K562 (cell line): ENCODE results near the gene PCDH1. TPM values are rescaled to one million over a fixed set of nuclear protein-coding genes. Genes with fewer than 3 reads are reported as not detected.
A peak's percentile ranks its signal among the peaks of the same experiment; 100 is the strongest.

ENCODE experiments used
- CBX1 ChIP-seq: sonication (generic); IDR thresholded peaks from 2 replicates; pipeline ENCODE4 v1.6.1; 2016; ENCODE audit warnings: antibody characterized with exemption, low read depth, mild to moderate bottlenecking
- ESRRA ChIP-seq: fragments of 450-650 bp; IDR thresholded peaks from 2 replicates; pipeline ENCODE4 v1.6.1; 2014; ENCODE audit warnings: low read depth, mild to moderate bottlenecking, moderate library complexity, borderline replicate concordance
- ETV6 ChIP-seq, 3 experiments: fragments of 150-350 bp in 1 of 3; sonication (generic) in 1 of 3; formaldehyde crosslinking in 1 of 3; IDR thresholded peaks; 2 replicates each; pipeline versions ENCODE4 v1.6.1 to v1.8.0; 2014 to 2022; ENCODE audit warnings: borderline replicate concordance in 2 of 3, low read depth in 2 of 3, antibody characterized with exemption in 1 of 3, low read length in 1 of 3, mild to moderate bottlenecking in 1 of 3, missing genetic modification reagents in 1 of 3
- EWSR1 ChIP-seq: fragments of 450-650 bp; IDR thresholded peaks from 2 replicates; pipeline ENCODE4 v1.6.1; 2018; ENCODE audit warnings: borderline replicate concordance, mild to moderate bottlenecking, low read depth, moderate library complexity; ENCODE audit not compliant: partially characterized antibody
- HOXB6 ChIP-seq: fragments of 250-450 bp; sonication (Bioruptor Pico); IDR thresholded peaks from 2 replicates; pipeline ENCODE4 v1.5.1; 2022; ENCODE audit warnings: mild to moderate bottlenecking, borderline replicate concordance
- NONO ChIP-seq, 2 experiments: fragments of 200-400 bp in 1 of 2; fragments of 450-650 bp in 1 of 2; formaldehyde crosslinking in 1 of 2; IDR thresholded peaks; 2 replicates each; pipeline ENCODE4 v1.6.1; 2017; ENCODE audit warnings: low read depth in 2 of 2, mild to moderate bottlenecking in 2 of 2, moderate library complexity in 2 of 2, low read length in 1 of 2
- POLR2G ChIP-seq: fragments of 200-400 bp; formaldehyde crosslinking; IDR thresholded peaks from 2 replicates; pipeline ENCODE4 v1.6.1; 2017; ENCODE audit warnings: low read depth, mild to moderate bottlenecking, antibody characterized with exemption, low read length, moderate library complexity
- PRMT5 ChIP-seq: sonication (generic); formaldehyde crosslinking; IDR thresholded peaks from 2 replicates; pipeline ENCODE4 v1.5.0; 2020; ENCODE audit warnings: missing genetic modification reagents
- RFX1 ChIP-seq: fragments of 450-650 bp; IDR thresholded peaks from 2 replicates; pipeline ENCODE4 v1.6.1; 2016; ENCODE audit warnings: mild to moderate bottlenecking, moderate library complexity
- SAP30 ChIP-seq: fragments of 200-600 bp; sonication (generic); IDR thresholded peaks from 2 replicates; pipeline ENCODE4 v1.6.1; 2012; ENCODE audit warnings: borderline replicate concordance, low read depth, mild to moderate bottlenecking, moderate library complexity, low read length, control low read depth, inconsistent platforms; ENCODE audit not compliant: insufficient read depth, poor library complexity, severe bottlenecking
- SMARCA4 ChIP-seq: fragments of 450-650 bp; IDR thresholded peaks from 2 replicates; pipeline ENCODE4 v1.6.1; 2016
- XRCC3 ChIP-seq: fragments of 450-650 bp; IDR thresholded peaks from 2 replicates; pipeline ENCODE4 v1.6.1; 2017; ENCODE audit warnings: mild to moderate bottlenecking, moderate library complexity
- ZNF511 ChIP-seq: sonication (generic); formaldehyde crosslinking; IDR thresholded peaks from 2 replicates; pipeline ENCODE4 v1.8.0; 2022; ENCODE audit warnings: mild to moderate bottlenecking, missing genetic modification reagents
- ZNF707 ChIP-seq: fragments of 250-450 bp; sonication (Bioruptor Pico); conservative IDR thresholded peaks from 2 replicates; pipeline ENCODE4 v1.8.0; 2022; ENCODE audit warnings: inconsistent platforms, mild to moderate bottlenecking, moderate library complexity
- ZNF830 ChIP-seq: fragments of 250-450 bp; sonication (Bioruptor Pico); IDR thresholded peaks from 2 replicates; pipeline ENCODE4 v1.5.0; 2021; ENCODE audit warnings: mild to moderate bottlenecking
- ZSCAN32 ChIP-seq: fragments of 450-650 bp; formaldehyde crosslinking; IDR thresholded peaks from 2 replicates; pipeline ENCODE4 v1.4.0; 2020; ENCODE audit warnings: mild to moderate bottlenecking, moderate library complexity
- polyA plus RNA-seq, 8 experiments: library from polyadenylated mRNA; depleted of rRNA in 4 of 8; stranded (reverse) in 5 of 8; unstranded in 3 of 8; fragments of >200 nt; fragmentation: Nextera tagmentation in 2 of 8; fragmentation: Illumina TruSeq in 1 of 8; extraction: Ambion mirVana in 2 of 8; extraction: Trizol in 1 of 8; gene quantifications; 2 replicates each; pipeline versions ENCODE4 v1.2.1 to v1.2.3, GENCODE V29; 2011 to 2014; ENCODE audit warnings: inconsistent platforms in 1 of 8, missing spikeins in 1 of 8
- total RNA-seq, 7 experiments: library from RNA; depleted of rRNA in 6 of 7; stranded (reverse); fragments of >200 nt in 6 of 7; fragmentation: Illumina TruSeq in 2 of 7; extraction: Trizol in 2 of 7; gene quantifications; 2 replicates each; pipeline versions ENCODE4 v1.2.1 to v1.2.3, GENCODE V29; 2011 to 2021; ENCODE audit warnings: low replicate concordance in 1 of 7
- TF ChIP-seq, protein P1 (sequence below): sonication (generic); formaldehyde crosslinking; IDR thresholded peaks from 2 replicates; pipeline ENCODE4 v1.8.1; 2023; ENCODE audit warnings: missing genetic modification reagents, mild to moderate bottlenecking, borderline replicate concordance
- TF ChIP-seq, protein P2 (sequence below): sonication (generic); IDR thresholded peaks from 2 replicates; pipeline ENCODE4 v1.6.1; 2016

PCDH1 gene
- total and polyA plus RNA-seq, 9 of the 15 experiments (the other 6 are each of a cell fraction or from before 2014, with no cell fraction given): 0.11 to 3.6 (median 1.9) TPM; not detected in 1

GRCh38 chr5:141923448-141924313 is 45.5 kb upstream of the PCDH1 start, which contains the start of gene DELE1 (continued):
- TF ChIP-seq POLR2G (peak; percentile 99), NONO (IDR thresholded peaks at IDR 0.05; ENCODE audit: low read depth in 2 of 2, low read length in 1 of 2) (no peak), RFX1 (no peak), ZNF830 (CRISPR knock-in tag) (no peak), SAP30 (peak; percentile 46), XRCC3 (no peak), PRMT5 (no peak), ETV6 (IDR thresholded peaks at IDR 0.05; ENCODE audit: borderline replicate concordance in 1 of 2, low read depth in 2 of 2, low read length in 1 of 2) (peak; percentile 22 to 81; a peak in 3 of 4 replicates), ETV6 (CRISPR knock-in tag; IDR thresholded peaks at IDR 0.05; ENCODE audit: borderline replicate concordance) (no peak), ZNF511 (CRISPR knock-in tag) (0 out of 2 replicates have a peak, but pooled peaks have one; percentile 58), SMARCA4 (no peak), HOXB6 (no peak), ZSCAN32 (CRISPR knock-in tag) (no peak), ESRRA (peak; percentile 88), CBX1 (no peak), ZNF707 (CRISPR knock-in tag) (no peak), EWSR1 (no peak)
- TF ChIP-seq, protein P1, sequence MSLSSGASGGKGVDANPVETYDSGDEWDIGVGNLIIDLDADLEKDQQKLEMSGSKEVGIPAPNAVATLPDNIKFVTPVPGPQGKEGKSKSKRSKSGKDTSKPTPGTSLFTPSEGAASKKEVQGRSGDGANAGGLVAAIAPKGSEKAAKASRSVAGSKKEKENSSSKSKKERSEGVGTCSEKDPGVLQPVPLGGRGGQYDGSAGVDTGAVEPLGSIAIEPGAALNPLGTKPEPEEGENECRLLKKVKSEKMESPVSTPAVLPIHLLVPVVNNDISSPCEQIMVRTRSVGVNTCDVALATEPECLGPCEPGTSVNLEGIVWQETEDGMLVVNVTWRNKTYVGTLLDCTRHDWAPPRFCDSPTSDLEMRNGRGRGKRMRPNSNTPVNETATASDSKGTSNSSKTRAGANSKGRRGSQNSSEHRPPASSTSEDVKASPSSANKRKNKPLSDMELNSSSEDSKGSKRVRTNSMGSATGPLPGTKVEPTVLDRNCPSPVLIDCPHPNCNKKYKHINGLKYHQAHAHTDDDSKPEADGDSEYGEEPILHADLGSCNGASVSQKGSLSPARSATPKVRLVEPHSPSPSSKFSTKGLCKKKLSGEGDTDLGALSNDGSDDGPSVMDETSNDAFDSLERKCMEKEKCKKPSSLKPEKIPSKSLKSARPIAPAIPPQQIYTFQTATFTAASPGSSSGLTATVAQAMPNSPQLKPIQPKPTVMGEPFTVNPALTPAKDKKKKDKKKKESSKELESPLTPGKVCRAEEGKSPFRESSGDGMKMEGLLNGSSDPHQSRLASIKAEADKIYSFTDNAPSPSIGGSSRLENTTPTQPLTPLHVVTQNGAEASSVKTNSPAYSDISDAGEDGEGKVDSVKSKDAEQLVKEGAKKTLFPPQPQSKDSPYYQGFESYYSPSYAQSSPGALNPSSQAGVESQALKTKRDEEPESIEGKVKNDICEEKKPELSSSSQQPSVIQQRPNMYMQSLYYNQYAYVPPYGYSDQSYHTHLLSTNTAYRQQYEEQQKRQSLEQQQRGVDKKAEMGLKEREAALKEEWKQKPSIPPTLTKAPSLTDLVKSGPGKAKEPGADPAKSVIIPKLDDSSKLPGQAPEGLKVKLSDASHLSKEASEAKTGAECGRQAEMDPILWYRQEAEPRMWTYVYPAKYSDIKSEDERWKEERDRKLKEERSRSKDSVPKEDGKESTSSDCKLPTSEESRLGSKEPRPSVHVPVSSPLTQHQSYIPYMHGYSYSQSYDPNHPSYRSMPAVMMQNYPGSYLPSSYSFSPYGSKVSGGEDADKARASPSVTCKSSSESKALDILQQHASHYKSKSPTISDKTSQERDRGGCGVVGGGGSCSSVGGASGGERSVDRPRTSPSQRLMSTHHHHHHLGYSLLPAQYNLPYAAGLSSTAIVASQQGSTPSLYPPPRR (CRISPR knock-in tag): no peak
- TF ChIP-seq, protein P2, sequence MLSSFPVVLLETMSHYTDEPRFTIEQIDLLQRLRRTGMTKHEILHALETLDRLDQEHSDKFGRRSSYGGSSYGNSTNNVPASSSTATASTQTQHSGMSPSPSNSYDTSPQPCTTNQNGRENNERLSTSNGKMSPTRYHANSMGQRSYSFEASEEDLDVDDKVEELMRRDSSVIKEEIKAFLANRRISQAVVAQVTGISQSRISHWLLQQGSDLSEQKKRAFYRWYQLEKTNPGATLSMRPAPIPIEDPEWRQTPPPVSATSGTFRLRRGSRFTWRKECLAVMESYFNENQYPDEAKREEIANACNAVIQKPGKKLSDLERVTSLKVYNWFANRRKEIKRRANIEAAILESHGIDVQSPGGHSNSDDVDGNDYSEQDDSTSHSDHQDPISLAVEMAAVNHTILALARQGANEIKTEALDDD: no peak
